ENCODE results near the gene ADAMTS17. TPM values are rescaled to one million over a fixed set of nuclear protein-coding genes. Genes with fewer than 3 reads are reported as not detected.

Gene ADAMTS17
- total RNA-seq, 1 donor = 7.6 TPM

DNA sequence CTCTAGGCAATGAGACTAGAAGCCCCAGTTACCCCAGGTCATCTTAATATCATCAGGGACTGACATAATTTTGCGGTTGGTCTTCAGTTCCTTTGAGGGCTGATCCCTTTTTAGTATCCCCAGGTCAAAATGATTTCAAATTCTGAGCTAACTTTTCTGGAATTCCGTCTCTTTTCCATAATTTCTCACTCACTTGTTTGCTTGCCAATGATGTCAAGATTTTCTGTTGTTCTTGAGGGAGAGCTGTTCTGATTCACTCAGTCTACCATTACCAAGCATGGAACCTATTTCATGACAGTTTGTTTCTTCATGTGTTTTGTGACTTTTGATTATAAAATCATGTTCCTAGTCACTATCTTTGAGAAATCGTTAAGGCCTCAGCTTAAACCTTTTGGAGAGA, 418.1 kb downstream of the ADAMTS17 start:
- H3K4me3 ChIP-seq (ENCODE audit: low read length) = no peak overlapping the region
- H3K4me1 ChIP-seq (ENCODE audit: insufficient read depth, low read length) = peaks cover 9% of the 10 kb centered on the region
- peaks cover 13% of the 10 kb centered on the region for H3K27me3 ChIP-seq (ENCODE audit: insufficient read depth, low read length)
- no peaks in the 10 kb centered on the region for H3K9me3 ChIP-seq (ENCODE audit: low read depth, low read length)

Other genes with a start within 250 kb of the ADAMTS17 start
- 0.73 TPM for gene CERS3, start 187.0 kb upstream of the ADAMTS17 start, total RNA-seq